ENCODE results near the gene TRIM50. TPM values are rescaled to one million over a fixed set of nuclear protein-coding genes. Genes with fewer than 3 reads are reported as not detected.

TRIM50 gene
- total RNA-seq, 1 experiment from 2014 or later = not detected

GRCh38 chr7:73350306-73351068 lies 22.6 kb upstream of the TRIM50 start:
- no TSS peak for BruUV-seq (replicated peaks)

DNA sequence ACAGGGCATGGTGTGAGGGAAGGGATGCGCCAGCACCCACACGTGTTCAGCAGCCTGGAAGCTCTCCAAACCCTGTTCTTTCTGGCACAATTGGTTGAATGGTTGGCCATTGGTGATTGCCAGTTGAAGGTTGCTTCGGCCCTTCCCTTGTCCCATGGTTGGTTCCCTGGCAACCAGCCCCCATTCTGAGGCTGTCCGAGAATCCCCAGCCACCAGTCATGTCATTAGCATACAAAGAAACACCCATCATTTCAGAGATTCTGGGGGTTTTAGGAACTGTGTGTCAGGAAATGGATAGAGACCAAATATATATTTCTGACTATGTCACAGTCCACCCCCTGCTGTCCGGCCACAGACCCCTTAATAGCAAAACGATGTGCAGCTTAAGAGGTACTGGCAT lies 21.9 kb upstream of the TRIM50 start:
- CTCF ChIA-PET = no interaction called here
- no peak overlapping the region for H3K4me3 ChIP-seq (ENCODE audit: low read depth in 2 of 2, low read length in 2 of 2)
- H3K9me3 ChIP-seq (ENCODE audit: control insufficient read depth, insufficient read depth, low read depth, low read length) = no peaks in the 10 kb centered on the region
- H3K27me3 ChIP-seq (ENCODE audit: control insufficient read depth, insufficient read depth, low read length) = no peaks in the 10 kb centered on the region
- ATAC-seq (no peak), DNase-seq (ENCODE audit: low read depth, low spot score) (no peak)
- POLR2A ChIA-PET = no interaction called here
- no peaks in the 10 kb centered on the region for H3K36me3 ChIP-seq (ENCODE audit: control insufficient read depth, insufficient read depth, low read length)
- in situ Hi-C loops (cut with HindIII; ENCODE audit: low pct_unique_long_range_greater_than_20kb, low sequenced_read_pairs) = no loop called here
- H3K27ac ChIP-seq (ENCODE audit: low read length) = no peak overlapping the region
- intact Hi-C loops (cut with micrococcal nuclease; ENCODE audit: unreplicated experiment) = no loop called here
- H3K4me1 ChIP-seq (ENCODE audit: control insufficient read depth, insufficient read depth, low read length) = no peaks in the 10 kb centered on the region
- BruUV-seq (replicated peaks) = no TSS peak
- TF ChIP-seq REST (IDR thresholded peaks at IDR 0.05; ENCODE audit: insufficient read depth in 1 of 2, low read depth in 2 of 2, low read length in 1 of 2) (no peak), TCF7L2 (IDR thresholded peaks at IDR 0.05; ENCODE audit: low read depth, low read length) (no peak), SIN3A (IDR thresholded peaks at IDR 0.05; ENCODE audit: borderline replicate concordance, insufficient read depth, low read depth, low read length) (no peak), POLR2AphosphoS5 (IDR thresholded peaks at IDR 0.05; ENCODE audit: low read depth, low read length) (no peak)
- TF ChIP-seq, protein P1, sequence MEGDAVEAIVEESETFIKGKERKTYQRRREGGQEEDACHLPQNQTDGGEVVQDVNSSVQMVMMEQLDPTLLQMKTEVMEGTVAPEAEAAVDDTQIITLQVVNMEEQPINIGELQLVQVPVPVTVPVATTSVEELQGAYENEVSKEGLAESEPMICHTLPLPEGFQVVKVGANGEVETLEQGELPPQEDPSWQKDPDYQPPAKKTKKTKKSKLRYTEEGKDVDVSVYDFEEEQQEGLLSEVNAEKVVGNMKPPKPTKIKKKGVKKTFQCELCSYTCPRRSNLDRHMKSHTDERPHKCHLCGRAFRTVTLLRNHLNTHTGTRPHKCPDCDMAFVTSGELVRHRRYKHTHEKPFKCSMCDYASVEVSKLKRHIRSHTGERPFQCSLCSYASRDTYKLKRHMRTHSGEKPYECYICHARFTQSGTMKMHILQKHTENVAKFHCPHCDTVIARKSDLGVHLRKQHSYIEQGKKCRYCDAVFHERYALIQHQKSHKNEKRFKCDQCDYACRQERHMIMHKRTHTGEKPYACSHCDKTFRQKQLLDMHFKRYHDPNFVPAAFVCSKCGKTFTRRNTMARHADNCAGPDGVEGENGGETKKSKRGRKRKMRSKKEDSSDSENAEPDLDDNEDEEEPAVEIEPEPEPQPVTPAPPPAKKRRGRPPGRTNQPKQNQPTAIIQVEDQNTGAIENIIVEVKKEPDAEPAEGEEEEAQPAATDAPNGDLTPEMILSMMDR (IDR thresholded peaks at IDR 0.05) = no peak

More at GRCh38 chr7:73350306-73351068, 22.6 kb upstream of the TRIM50 start:
- Histone ChIP-seq H3K4me3 (ENCODE audit: low read depth in 2 of 2, low read length in 2 of 2) (no peak overlapping the region), H3K9me3 (ENCODE audit: control insufficient read depth, insufficient read depth, low read depth, low read length) (no peaks in the 10 kb centered on the region), H3K27me3 (ENCODE audit: control insufficient read depth, insufficient read depth, low read length) (no peaks in the 10 kb centered on the region), H3K36me3 (ENCODE audit: control insufficient read depth, insufficient read depth, low read length) (no peaks in the 10 kb centered on the region), H3K4me1 (ENCODE audit: control insufficient read depth, insufficient read depth, low read length) (no peaks in the 10 kb centered on the region), H3K27ac (ENCODE audit: low read length) (no peak overlapping the region)
- ChIA-PET CTCF (no interaction called here), POLR2A (no interaction called here)
- ATAC-seq (no peak), DNase-seq (ENCODE audit: low read depth, low spot score) (no peak)
- TF ChIP-seq, protein P1 (IDR thresholded peaks at IDR 0.05) = no peak
- in situ Hi-C loops (cut with HindIII; ENCODE audit: low pct_unique_long_range_greater_than_20kb, low sequenced_read_pairs) = no loop called here
- intact Hi-C loops (cut with micrococcal nuclease; ENCODE audit: unreplicated experiment) = no loop called here
